Measurements from ENCODE around the gene SH2D5. TPM values are rescaled to one million over a fixed set of nuclear protein-coding genes. Genes with fewer than 3 reads are reported as not detected.

SH2D5 gene
- total RNA-seq, 4 donors from 2014 or later, result 0.23 to 1.2 TPM; not detected in 2

DNA sequence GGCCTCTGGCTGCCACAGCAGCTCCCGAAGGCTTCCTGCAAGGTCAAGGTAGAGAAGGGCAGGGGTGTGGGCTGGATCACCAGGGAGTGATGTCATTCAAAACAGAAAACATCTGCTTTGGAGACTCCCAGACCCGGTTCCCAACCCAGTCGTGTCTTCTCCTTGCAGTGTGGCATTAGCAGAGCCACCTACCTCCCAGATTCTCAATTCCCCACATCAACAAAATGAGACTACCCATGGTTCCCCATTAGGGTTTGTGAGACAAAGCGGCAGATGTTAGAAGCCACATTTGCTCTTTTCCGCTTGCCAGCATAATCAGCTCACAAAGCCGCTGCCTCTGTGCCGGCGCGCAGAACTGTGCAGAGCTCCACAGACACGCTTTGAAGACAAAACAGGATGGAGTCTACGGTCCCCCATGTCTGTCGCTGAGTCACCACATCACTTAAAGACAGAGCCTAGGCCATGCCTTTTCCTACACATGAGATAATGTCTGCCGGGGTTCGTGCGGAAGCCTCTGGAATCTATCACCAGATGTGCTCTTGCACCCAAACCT lies 27.2 kb downstream of the SH2D5 start:
- Histone ChIP-seq H3K4me3 (no peak overlapping the region), H3K27me3 (no peaks in the 10 kb centered on the region), H3K4me1 (no peaks in the 10 kb centered on the region), H3K36me3 (no peaks in the 10 kb centered on the region), H3K9me3 (no peaks in the 10 kb centered on the region), H3K27ac (no peak overlapping the region)
- no peak for DNase-seq (ENCODE audit: low spot score in 2 of 2)
- WGBS, result 86% methylated on average over 15 of the region's 15 CpGs
- TF ChIP-seq POLR2A (IDR thresholded peaks at IDR 0.05), result no peak
- no peak for TF ChIP-seq POLR2AphosphoS5 (IDR thresholded peaks at IDR 0.05)
- no peak for TF ChIP-seq CTCF (IDR thresholded peaks at IDR 0.05)
- no peak for TF ChIP-seq EP300 (IDR thresholded peaks at IDR 0.05)

- TF ChIP-seq EP300 (IDR thresholded peaks at IDR 0.05), result no peak
- no peak for TF ChIP-seq POLR2A (IDR thresholded peaks at IDR 0.05)
- TF ChIP-seq POLR2AphosphoS5 (IDR thresholded peaks at IDR 0.05), result no peak
- no peak for TF ChIP-seq CTCF (IDR thresholded peaks at IDR 0.05)
- Histone ChIP-seq H3K4me1 (no peaks in the 10 kb centered on the region), H3K27ac (no peak overlapping the region), H3K36me3 (no peaks in the 10 kb centered on the region), H3K27me3 (no peaks in the 10 kb centered on the region), H3K9me3 (no peaks in the 10 kb centered on the region), H3K4me3 (no peak overlapping the region)
- 87% methylated on average over 12 of the region's 41 CpGs for WGBS
- no peak for DNase-seq (ENCODE audit: low spot score in 2 of 2)
These were observed 27.9 kb downstream of the SH2D5 start for GRCh38 chr1:20704390-20705202.

- Histone ChIP-seq H3K36me3 (no peaks in the 10 kb centered on the region), H3K4me1 (no peaks in the 10 kb centered on the region), H3K27me3 (no peaks in the 10 kb centered on the region), H3K4me3 (no peak overlapping the region), H3K27ac (no peak overlapping the region), H3K9me3 (no peaks in the 10 kb centered on the region)
- WGBS, result 90% methylated on average over 4 of the region's 4 CpGs
- no peak for DNase-seq (ENCODE audit: low spot score in 2 of 2)
- TF ChIP-seq CTCF (IDR thresholded peaks at IDR 0.05), result no peak
- no peak for TF ChIP-seq EP300 (IDR thresholded peaks at IDR 0.05)
- no peak for TF ChIP-seq POLR2A (IDR thresholded peaks at IDR 0.05)
- no peak for TF ChIP-seq POLR2AphosphoS5 (IDR thresholded peaks at IDR 0.05)
These were observed 29.3 kb downstream of the SH2D5 start for GRCh38 chr1:20703124-20703756.

GRCh38 chr1:20702416-20702815 lies 30.1 kb downstream of the SH2D5 start:
- Histone ChIP-seq H3K36me3 (no peaks in the 10 kb centered on the region), H3K4me3 (no peak overlapping the region), H3K4me1 (peaks cover 3% of the 10 kb centered on the region), H3K27me3 (no peaks in the 10 kb centered on the region), H3K9me3 (no peaks in the 10 kb centered on the region), H3K27ac (no peak overlapping the region)
- 85% methylated on average over 1 of the region's 1 CpG for WGBS
- TF ChIP-seq POLR2AphosphoS5 (IDR thresholded peaks at IDR 0.05) (no peak), POLR2A (IDR thresholded peaks at IDR 0.05) (no peak), CTCF (IDR thresholded peaks at IDR 0.05) (no peak), EP300 (IDR thresholded peaks at IDR 0.05) (no peak)
- no peak for DNase-seq (ENCODE audit: low spot score in 2 of 2)

DNA sequence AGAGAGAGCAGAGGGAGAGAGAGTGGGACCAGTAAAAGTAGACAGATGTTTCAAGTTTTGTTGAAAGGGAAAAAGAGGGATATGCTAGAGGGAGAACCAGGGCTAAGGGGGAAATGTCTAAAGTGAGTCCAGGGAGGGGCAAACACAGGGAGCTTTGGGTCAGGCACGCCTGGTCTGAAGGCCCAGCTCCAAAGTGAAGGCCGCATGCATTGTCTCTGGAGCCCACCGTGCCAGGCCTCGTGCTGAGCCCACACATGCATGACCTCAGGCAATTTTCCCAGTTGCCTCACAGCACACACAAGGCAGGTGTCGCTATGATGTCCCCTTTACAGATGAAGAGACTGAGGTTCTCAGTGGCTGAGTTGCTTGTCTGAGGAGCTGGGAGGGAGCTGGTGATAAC lies 30.7 kb downstream of the SH2D5 start:
- Histone ChIP-seq H3K36me3 (no peaks in the 10 kb centered on the region), H3K27ac (no peak overlapping the region), H3K4me1 (peaks cover 9% of the 10 kb centered on the region), H3K4me3 (no peak overlapping the region), H3K9me3 (no peaks in the 10 kb centered on the region), H3K27me3 (no peaks in the 10 kb centered on the region)
- 85% methylated on average over 5 of the region's 5 CpGs for WGBS
- no peak for DNase-seq (ENCODE audit: low spot score in 2 of 2)
- TF ChIP-seq POLR2A (IDR thresholded peaks at IDR 0.05) (no peak), EP300 (IDR thresholded peaks at IDR 0.05) (no peak), POLR2AphosphoS5 (IDR thresholded peaks at IDR 0.05) (no peak)
